GM08714 (cell line): Measurements from ENCODE around the gene NABP2.
"Not testable (repeated sequence)": the region's sequence is repeated elsewhere in the genome, so short reads cannot be mapped to it uniquely, and the experiment has no call there.

Experiments
- H3K4me3 ChIP-seq: fragments of 200-500 bp; sonication (Bioruptor generic); 2 replicates; pipeline ENCODE4 v1.5.1; 2014; ENCODE audit warnings: mild to moderate bottlenecking, low read length, inconsistent platforms
- ZNF274 ChIP-seq: IDR thresholded peaks from 2 replicates; pipeline ENCODE4 v1.6.1; 2012; ENCODE audit warnings: mild to moderate bottlenecking, low read depth, low read length

NABP2 gene

DNA sequence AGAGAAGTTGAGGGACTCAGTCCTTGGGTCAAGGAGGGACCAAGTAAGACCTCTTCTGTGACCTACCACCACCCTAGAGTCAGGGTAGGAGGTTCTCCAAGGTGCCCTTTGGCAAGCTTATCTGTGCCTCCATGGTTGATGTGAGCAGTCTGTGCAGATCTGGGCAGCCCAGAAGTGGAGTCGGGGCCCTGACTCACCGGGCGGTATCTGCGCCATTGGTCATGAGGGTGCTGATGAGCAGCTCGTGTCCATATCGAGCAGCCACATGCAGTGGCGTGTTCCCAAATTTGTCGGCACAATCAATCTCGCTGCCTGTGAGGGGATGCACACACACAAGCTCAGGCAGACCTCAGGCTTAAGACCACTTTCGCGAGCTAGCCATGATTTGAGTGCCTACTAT, 28.9 kb downstream of the NABP2 start:
- no peak for TF ChIP-seq ZNF274
- no peak overlapping the region for H3K4me3 ChIP-seq

DNA sequence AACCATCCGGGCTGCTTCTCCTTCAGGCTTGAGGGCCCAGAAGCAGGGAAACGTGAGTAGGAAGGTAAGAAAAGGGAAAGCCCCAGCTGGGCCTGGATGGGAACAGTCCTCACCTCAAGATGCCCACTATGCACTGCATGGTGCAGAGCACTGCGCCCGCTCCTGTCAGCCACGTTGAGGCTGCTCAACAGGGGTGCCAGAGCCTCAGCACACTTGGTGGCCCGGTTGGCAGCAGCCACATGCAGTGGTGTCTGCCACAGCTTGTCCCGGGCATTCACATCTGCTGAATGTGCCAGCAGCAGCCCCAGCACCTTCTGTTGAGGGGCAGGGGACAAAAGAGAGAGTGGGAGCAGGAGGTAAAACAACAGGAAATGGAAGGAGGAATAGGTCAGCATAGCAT, 31.5 kb downstream of the NABP2 start:
- TF ChIP-seq ZNF274, result no peak
- no peak overlapping the region for H3K4me3 ChIP-seq

- no peak for TF ChIP-seq ZNF274
- H3K4me3 ChIP-seq, result no peak overlapping the region
These were observed 32.3 kb downstream of the NABP2 start for GRCh38 chr12:56256326-56256960.

GRCh38 chr12:56257071-56257470, 32.9 kb downstream of the NABP2 start:
- TF ChIP-seq ZNF274, result no peak
- peak overlapping the region; percentile 92; the same call in 1 of the 2 replicates for H3K4me3 ChIP-seq

GRCh38 chr12:56257491-56258067, 33.4 kb downstream of the NABP2 start:
- TF ChIP-seq ZNF274, result no peak
- H3K4me3 ChIP-seq, result peak overlapping the region; percentile 92

DNA sequence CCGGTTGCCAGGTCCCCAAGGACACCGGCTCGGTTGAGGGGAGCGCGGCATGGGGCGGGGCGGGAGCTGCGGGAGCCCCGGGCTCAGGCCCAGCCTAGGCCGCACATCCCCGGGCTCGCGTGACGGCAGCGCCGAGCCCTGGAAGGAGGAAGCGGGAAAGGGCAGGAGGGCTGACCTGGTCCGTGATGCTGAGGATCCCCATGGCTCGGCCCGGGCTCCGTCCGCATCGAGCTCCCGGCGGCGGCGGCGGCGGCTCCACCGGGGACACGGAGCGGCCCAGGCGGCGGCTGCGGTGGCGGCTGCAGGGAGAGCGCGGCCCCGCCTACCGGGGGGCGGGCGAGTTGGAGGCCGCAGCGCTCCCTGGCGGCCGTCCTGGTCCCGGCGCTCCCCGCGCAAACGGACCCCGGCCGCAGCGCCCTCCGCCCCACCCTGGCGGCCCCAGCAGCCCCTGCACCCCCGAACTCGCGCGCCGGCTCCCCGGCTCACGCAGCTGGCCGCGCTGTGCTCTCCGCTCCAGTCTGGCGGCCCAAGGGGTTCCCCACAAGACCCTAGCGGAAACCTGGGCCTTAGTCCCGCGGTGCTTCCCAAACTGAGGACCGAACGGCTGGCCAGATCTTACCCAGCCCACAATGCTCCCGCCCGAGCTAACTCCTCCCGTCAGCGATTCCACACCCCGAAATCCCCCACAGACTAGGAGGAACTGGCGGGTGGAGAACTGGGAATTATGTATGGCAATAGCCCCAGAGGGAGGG, 34.1 kb downstream of the NABP2 start, which contains the start of gene ANKRD52:
Gene ANKRD52, minus strand, starts transcription at position 317 of the 752 bp plus-strand sequence. Its CDS starts 115 bp downstream, at position 202.
- no peak for TF ChIP-seq ZNF274
- H3K4me3 ChIP-seq, result peak within 1 kb of the TSS; percentile 92

GRCh38 chr12:56258820-56259183, 34.7 kb downstream of the NABP2 start:
- H3K4me3 ChIP-seq, result peak overlapping the region; percentile 92; the same call in 1 of the 2 replicates
- TF ChIP-seq ZNF274, result no peak

- no peak overlapping the region for H3K4me3 ChIP-seq
- no peak for TF ChIP-seq ZNF274
These were observed 36.2 kb downstream of the NABP2 start for GRCh38 chr12:56260380-56260779.

DNA sequence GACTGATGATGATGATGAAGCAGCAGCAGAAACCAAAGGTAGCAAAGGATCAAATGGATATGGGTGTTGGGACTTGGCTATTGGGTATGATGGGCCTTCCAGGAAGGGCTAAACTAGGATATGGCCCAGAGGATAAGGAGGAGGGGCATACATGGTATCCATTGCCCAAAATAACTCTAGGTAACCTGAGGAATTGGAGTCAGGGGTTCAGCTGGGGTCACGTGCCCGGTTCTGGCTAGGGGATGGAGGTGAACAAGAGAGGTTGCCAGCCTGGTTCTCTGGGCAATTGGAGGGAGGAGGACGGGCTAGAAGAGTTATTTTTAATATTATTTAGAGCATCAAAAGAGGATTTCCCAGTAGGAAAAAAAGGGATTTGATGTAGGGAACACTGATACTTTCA, 36.8 kb downstream of the NABP2 start:
- no peak for TF ChIP-seq ZNF274
- H3K4me3 ChIP-seq, result no peak overlapping the region

DNA sequence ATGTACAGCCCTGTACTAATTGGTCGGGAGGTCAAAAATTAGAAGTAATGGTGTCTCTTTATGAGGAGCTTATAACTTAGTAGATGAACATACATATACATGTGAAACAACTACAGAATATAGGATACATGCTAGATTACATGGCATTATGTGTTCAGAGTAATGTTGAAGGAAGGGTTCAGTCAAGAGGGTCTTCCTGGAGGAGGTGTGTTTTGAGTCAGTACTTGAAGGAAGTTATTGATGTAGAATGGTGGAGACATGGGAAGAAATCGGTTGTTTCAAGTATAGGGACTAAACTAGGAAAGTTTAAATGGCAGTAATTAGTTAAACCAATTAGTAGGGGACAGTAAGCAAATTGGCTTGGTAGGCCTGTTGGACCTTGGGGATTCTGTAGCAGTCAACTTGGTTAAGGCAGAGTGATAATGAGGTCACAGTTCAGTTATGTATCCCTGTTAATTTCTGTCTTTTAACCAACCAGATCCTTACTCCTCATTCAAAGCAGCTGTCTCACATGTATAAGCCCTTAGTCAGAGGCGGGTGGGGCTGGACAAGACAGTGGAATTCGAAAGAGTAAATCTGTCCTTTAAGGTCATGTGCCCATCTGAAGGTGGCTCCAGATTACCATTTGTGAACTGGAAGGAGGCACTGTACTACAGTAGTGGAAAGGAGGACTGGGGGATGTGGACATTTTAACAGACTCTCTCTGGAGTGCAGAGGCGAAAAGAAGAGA, 37.5 kb downstream of the NABP2 start:
- TF ChIP-seq ZNF274, result no peak
- H3K4me3 ChIP-seq, result no peak overlapping the region

DNA sequence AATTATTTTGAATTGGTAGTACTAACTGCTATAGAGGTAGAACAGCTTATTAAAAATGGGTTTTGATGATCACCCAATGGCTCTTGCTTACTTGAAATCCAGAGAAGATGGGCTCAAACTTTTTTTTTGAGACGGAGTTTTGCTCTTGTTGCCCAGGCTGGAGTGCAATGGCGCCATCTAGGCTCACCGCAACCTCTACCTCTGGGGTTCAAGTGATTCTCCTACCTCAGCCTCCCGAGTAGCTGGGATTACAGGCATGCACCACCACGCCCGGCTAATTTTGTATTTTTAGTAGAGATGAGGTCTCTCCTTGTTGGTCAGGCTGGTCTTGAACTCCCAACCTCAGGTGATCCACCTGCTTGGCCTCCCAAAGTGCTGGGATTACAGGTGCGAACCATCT, 38.8 kb downstream of the NABP2 start:
- H3K4me3 ChIP-seq, result not testable (repeated sequence)

- peak overlapping the region; percentile 74 for H3K4me3 ChIP-seq
These were observed 42.0 kb downstream of the NABP2 start for GRCh38 chr12:56266068-56266692.

DNA sequence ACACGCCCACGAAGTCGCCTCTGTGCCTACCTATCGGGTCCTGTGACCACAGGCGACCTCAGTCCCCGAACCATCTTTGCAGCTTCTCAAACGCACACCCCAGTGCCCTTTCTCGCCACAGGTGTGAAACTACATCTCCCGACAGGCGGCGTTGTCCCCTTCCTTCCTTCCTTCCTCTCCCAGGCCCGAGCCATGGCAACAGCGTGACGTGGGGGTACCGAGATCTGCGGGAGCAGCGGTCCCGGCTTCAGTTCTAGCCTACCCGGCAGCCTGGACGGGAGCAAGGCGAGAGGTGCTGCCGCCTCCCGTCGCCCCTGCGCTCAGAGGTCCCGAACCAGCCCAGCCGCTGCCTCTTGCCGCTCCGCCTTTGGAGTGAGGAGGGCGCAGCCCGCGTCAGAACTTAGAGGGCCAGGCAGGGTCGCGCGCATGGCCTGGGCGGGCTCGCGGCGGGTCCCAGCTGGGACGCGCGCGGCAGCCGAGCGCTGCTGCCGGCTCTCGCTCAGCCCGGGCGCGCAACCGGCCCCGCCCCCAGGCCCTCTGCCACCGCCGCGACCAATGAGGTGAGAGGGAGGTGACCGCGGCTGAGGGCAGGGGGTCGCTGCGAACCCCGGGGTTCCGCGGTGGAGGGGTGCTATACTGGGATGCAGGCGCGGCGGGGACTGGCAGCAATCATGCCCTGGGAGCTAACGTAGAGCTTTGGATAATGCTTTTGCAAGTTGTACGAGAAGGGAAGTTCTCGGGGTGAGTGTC, 42.7 kb downstream of the NABP2 start, which contains the start of gene COQ10A:
Gene COQ10A, plus strand, starts transcription at position 250 of the 750 bp plus-strand sequence. Its CDS starts 177 bp downstream, at position 427.
- TF ChIP-seq ZNF274, result no peak
- H3K4me3 ChIP-seq, result peak within 1 kb of the TSS; percentile 74

GRCh38 chr12:56267443-56268071, 43.4 kb downstream of the NABP2 start:
- peak overlapping the region; percentile 74 for H3K4me3 ChIP-seq
- TF ChIP-seq ZNF274, result no peak
